ENCODE measurements around the gene RXRA.

Gene RXRA

DNA sequence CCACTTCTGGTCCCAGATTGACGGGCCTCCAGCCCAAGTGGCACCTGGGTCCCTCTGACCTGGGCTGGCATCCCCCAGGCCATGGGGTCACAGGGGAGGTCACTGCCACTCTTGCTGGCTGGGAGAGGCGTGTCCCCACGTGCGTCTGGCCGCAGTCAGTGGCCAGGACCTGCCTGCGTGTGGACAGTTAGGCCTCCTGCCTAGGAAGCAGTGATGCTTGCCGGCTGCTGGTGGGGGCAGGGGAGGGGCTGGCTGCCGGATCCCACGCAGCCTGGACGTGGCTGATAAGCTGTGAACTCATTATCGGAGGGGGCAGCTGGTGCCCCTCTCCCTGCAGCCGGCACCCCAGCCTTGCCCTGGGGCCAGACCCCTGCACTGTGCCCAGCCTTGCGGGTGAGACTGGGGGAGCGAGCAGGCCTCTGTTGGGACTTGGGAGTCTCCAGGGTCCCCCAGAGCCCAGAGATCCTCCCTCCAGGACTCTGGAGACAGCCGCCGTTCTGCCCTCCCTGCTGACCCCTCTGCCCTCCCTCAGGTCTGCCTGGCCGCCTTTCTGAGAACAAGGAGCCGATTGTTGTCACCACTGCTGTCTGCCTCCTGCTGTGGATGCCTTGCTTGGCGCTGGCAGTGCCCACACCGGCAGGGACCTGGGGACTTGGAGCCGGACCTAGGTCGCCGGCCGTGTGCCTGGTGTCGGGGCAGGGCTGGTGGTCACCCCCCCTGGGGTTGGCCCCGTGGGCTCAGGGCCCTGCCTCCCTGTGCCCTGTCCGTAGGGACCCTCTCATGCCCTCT lies 12.3 kb downstream of the RXRA start:
- no peak for DNase-seq (ENCODE audit: low read depth)

DNA sequence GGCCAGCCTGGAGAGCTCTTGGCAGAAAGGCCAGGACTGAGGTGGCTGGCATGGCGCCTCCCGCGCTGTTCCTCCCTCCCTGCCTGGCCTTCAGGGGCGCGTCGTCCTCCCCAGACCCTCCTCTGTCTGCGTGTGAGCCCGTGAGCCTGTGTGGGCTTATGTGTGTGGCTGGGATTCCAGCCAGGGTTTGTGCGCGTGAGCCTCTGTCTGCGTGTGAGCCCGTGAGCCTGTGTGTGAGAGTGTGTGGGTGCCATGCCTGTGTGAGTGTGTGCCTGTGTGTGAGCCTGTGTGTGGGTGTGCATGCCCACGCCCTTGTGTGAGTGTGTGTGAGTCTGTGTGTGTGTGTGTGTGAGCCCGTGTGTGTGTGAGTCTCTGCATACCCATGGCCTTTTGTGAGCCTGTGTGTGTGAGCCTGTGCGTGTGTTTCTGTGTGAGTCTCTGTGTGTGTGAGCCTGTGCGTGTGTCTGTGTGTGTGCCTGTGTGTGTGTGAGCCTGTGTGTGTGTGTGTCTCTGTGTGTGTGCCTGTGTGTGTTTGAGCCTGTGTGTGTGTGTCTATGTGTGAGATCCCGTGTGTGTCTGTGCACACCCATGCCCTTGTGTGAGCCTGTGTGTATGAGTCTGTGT lies 13.0 kb downstream of the RXRA start:
- DNase-seq (ENCODE audit: low read depth), result no peak

DNA sequence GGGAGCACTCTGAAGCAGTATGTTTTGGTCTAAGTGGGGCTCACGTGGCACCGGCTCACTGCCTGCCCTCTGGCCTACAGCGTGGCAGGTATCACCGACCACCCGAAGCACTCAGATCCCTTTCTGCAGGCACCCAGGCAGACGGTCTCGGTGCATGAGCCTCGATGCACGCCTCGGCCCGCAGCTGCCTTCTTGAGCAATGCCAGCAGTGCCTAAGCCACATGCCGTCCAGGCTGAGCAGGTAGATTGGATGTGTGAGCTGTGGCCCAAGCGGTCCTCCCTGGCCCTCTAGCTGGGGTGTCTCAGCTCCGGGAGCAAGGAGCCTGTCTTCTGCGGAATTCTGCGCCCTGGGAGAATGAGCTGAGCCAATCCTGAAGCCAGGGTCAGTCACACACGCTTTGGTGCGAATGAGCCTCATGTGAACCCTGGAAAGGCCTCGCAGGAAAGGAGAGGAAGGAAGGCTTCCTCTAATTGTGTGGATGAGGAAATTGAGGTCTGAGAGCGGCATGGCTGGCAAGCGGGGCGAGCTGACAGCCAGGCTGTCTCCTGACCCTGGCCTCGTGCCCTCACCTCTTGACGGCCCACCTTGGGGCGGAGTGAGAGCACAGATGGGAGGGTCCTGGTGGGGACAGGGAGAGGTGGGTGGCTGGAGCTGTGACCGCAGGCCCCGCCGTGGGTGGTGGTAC lies 14.4 kb downstream of the RXRA start:
- no peak for DNase-seq (ENCODE audit: low read depth)

DNA sequence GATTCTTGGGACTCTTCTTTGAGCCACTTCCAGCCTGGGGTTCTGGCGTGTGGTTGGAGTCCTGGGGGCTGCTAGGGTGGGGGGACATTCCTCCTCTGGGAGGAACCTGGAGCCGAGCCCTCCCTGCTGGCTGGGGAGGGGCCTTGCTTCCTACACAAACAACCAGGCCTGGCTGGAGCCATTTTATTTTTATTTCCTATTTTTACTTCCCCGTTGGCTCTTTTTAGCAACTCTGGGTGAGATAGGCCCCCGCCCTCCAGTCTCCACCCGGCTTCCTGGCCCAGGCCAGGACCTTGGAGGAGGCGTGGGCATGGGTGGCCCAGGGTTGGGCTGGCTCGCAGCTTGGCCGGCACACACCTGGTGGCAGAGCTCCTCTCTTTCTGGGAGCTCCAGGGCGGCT lies 15.1 kb downstream of the RXRA start:
- no peak for DNase-seq (ENCODE audit: low read depth)

DNA sequence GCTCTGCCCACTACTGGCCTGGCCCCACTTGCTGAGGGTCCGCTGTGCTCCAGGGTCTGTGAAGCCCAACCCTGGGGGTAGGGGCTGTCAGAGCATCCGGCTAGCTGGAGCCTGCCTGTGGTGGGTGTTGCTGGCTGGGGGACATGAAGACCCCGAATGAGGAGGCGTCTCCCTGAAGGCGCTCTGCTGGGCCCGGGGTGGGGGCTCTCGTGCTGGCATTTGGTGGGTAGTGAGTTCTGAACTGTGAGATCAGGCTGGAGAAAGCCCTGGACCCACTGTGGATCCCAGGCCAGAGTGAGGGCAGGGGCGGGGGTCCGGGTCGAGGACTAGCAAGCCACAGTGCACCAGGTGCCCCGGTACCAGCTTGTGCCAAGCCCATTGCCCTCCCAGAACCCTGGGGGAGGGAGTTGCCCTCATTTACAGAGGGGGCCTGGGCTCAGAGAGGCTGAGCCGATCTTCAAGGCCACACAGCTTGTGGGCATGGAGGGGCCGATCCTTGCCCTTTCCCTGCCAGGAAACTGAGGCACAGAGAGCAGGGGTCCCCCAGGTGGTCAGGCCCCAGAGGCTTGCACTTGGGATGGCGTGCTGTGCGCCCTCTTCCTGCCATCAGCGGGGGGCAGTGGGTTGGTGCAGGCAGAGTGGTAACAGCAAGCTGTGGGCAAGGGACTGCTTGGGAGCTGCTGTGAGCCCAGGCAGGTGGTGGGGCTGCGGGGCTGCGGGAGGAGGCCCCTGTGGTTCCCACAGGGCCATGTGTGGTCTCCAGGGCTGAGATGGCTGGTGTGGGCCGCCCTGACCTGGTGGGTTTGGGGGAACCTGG lies 15.9 kb downstream of the RXRA start:
- no peak for DNase-seq (ENCODE audit: low read depth)

DNA sequence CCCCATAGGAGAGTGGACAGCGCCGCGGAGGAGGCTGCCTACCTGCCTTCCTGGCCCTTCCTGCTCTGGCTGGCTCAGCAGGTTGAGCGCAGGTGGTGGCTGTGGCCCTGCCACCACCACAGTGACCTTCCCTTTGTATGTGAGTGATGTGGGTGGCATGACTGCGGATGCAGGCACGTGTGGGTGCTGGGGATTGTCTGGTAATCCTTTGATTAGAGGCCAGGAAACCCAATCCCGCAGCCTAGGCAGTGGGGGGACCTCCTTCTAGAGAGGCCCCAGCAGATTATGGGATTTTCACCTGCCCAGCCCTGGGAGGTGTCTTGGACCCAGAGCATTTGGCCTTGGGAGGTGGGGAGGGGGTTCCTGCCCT lies 16.5 kb downstream of the RXRA start:
- no peak for DNase-seq (ENCODE audit: low read depth)

DNA sequence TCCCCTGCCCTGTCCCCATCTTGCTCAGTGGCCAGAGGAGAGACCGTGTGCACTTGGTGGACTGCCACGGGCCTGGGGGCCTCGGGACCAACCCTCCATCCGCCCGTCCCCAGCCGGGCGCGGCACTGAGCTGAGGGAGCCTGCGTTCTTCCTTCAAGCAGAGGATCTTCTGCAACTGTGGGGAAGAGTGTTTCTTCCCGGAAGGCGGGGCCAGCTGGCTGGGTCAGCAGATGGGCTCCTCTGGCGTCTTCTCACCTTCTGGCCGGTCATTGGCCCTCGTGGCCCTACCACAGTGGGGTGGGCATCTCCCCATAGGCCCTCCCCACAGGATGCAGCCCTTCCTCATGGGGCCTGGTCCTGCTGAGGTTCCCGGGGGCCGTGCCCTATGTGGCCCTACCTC lies 17.4 kb downstream of the RXRA start:
- DNase-seq (ENCODE audit: low read depth), result no peak

DNA sequence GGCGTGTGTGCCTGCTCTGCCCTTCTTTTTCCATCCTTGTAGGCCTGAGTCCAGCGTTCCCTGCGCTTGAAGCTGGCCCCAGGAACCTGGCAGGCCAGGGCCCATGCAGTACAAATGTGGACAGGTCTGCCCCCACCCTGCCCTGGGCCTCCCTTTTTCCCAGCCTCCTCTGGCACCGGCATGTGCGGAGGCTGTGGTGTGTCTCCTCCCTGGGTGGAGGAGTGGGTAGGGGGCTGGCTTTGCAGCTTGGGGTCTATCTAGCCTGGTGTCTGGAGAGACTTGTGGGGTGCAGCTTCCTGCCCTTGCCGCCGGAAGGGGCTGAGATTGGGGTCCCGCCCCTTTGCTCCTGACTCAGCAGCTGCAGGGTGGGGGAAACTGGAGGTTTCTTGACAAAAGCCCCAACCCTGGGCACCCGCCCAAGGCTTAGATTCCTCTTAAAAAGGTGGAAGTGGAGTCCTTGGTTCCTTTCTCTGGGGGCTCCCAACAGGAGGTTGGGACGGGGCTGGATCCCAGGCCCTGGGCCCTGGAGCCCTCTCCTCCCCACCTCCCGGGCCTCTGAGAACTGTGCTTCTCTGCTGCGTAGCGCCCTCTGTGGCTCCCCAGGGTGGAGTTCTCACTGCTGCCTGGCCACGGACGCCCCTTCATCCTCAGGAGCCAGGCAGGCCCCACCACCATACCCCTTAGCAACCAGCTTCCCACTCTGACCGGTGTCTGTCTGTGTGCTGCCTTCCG lies 18.0 kb downstream of the RXRA start:
- no peak for DNase-seq (ENCODE audit: low read depth)

DNA sequence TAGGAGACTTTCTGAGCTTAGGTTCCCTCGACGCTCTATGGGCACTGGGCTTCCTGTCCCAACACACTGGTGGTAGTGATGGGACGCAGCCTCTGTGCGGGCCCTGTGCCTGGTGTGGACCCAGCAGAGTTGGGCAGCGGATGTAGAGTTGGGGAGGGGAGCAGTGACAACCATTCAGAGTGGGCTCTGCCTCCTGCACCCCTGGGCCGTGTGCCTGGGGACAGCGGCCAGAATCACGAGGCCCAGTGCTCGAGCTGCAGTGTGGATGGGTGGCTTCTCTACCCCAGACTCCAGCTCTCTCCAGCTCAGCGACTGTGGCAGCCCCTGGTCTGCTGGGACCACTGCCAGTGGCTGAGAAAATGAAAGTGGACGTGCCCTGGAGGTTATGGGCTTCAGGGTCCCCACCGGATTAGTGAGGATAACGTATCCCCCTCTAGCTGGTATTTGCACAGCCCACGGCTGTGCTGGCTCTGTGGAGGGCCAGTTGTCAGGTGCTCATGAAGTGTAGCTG lies 18.6 kb downstream of the RXRA start:
- no peak for DNase-seq (ENCODE audit: low read depth)

DNA sequence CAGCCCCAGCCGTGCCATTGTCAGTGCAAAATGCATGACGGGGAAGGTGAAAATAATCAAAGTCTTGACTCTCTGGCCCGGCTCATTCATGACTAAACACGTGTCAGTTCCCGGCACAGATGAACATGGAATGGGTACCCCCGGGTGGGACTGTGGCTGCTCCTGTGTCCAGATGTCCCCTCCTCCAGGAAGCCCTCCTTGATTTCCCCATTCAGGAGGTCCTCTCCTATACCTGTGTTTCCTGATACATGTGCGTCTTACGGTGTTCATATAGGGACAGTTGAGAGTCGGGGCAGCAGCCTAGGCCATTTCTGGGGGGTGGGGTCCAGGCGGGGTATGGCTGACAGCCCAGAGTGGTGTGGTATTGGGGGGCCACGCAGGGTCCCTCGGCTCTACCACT lies 19.5 kb downstream of the RXRA start:
- DNase-seq (ENCODE audit: low read depth), result no peak

DNA sequence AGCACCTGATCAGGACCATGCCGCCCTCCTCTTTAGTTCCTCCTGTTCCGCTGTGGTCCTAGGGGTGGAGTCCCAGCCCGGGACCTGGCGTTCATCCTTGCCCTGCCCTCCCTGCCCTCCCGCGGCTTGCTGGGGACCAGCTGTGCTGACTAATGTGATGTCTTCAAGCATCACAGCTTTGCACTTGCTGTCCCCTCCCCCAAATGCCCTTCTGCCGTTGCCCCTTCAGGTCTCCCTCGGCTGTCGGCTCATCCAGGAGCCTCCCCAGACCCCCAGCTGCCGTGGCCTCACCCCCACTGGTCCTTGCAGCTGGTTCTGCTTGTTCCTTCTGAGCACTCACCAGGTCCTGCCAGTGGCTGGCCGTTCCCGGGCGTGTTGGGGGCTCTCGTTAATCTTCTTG lies 19.9 kb downstream of the RXRA start:
- no peak for DNase-seq (ENCODE audit: low read depth)

DNA sequence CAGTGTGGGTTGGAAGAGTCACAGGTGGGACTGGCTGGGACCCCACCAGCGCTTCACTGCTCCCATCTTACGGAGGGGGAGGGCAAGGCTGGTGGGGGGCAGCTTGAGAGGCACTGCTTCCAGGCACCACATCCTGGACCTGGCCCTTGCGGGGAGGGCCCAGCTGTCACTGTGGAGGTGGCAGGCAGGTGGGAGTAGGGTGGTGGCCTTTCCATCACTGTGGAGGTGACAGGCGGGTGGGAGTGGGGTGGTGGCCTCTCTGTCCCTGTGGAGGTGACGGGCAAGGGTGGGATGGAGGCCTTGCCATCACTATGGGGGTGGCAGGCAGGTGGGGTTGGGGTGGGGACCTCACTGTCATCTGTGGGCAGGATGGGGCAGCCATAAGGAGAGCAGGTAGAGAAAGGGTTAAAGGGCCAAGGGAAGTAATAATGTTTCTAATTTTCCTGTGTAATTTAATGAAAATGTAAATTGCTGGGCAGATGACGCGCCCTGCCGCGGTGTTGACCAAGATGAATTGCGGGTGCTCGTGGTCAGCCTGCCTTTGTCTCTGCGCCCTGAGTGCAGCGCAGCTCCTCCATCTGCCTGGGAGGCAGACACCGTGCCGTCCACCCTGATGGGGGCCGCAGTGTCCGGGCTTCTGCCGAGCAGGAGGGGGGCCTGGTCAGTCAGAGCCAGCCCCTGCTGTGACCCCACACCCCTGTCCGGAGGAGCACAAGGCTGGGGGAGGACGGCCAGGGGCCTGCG lies 20.8 kb downstream of the RXRA start:
- no peak for DNase-seq (ENCODE audit: low read depth)

DNA sequence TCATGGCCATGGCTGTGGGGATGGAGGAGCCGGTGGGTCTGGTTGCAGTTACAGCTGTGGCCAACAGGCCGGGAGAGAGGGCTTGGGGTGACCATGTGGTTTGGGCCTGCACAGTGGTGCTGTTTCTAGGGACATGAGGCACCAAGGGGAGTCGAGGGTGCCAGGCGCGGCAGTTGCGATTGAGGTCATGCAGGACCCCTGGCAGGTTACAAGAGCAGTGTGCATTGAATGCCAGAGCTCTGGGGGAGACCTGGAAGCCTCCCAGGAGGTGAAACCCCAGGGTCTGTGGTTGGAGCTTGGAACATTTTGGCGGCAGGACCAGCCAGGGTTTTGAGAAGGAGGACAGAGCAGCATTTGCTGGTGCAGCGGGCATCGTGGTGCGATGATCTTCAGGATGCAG lies 21.7 kb downstream of the RXRA start:
- no peak for DNase-seq (ENCODE audit: low read depth)

DNA sequence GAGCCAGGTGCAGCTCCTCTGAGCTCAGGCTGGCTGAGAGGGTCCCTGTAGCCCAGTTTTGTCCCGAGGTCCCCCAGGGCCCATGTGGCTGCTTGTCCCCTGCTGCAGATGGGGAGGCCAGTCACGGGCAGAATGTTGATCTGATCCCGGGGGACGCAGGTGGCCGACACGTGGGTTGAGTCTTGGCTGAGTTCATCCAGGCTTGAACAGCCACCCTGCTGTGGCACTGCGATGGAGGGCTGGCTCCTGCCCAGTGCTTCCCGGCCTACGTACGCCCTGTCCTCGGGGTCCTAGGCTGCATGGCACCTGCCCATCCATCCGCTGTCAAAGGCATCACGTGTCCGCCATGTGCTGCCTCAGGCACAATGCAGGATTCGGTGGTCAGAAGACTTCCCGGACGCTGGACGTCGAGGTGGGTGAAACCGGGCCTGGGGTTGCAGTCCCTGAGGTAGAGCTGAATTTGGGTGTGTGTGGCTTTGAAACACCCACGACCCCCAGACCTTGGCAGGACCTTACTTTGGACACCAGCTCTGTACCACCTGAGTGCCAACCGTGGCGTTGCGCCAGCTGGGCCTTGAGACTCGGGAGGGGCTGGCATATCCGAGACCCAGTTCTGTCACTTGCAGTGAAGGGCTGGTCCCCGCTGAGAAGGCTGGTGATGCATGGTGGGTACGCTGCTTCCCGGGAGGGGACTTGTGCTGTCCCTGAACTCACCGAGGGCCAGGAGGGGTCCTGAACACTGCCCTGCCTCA lies 22.3 kb downstream of the RXRA start:
- DNase-seq (ENCODE audit: low read depth), result no peak

DNA sequence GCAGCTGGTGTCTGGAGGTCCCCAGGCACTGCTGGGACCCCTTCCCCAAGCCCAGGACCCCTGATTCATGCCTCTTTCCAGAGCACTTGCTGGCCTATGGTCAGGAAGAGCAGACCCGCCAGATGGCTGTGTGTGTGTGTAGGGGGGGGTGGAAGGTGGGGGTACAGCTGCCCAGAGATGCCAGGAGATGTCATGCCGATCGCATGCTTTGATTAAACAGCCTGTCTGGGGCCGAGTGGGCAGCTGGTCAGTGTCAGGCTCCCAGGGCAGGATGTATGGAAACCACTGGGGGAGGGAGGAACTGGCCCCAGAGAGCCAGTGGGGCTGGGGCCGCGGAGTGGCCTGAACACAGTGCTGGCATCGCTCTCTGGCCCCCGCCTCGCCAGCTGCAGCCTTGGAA lies 23.7 kb downstream of the RXRA start:
- DNase-seq (ENCODE audit: low read depth), result no peak

DNA sequence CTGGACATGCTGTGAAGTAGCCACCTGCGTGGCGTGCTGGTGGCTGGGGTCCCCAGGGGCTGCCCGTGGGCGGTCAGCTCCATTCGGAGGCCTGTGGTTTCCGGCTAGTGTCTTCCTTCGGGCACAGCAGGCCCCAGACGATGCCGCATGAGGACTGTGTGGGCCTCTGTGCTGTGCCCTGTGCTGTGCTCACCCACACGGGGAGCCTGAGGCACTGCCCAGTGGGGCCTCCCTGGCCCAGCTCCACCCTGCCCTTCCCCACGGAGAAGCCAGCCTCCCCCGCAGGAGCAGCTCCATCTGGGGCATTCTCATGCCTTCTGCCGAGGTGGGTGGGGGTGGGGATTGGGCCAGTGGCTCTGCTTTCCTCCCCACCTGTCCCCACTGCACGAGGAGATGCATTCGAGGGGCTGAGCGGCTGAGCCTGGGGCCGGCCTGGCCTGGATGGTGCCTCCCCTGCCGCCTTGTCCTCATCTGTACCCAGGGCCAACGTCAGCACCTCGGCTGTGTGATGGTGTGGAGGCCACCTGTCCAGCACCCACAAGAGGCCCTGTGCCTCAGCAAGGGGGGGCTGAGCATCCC lies 24.2 kb downstream of the RXRA start:
- no peak for DNase-seq (ENCODE audit: low read depth)

DNA sequence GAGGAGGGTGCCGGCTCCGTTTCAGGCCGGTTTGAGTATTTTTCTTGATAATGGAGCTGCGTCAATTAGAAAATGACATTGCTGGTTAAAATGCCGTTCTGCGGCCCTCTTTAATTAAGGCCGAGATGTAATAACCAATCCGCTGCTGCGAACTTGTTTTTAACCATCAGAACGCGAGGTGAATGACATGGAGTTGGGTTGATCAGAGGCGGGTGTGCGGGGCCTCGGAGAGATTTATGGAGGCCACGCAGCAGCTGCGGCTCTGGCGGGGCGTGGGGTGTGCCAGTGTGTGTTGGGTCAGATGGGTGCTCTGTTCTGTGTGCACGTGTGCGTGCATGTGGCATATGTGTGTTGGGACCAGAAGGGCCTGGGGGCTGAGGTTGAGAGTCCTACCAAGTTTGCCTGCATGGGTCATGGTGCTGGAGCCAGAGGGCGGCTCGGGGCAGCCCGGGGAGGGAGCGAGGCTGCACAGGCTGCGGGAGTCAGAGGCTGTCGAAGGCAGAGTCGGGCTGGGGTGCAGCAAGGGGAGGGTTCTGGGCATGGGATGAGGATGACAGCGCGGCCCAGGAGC lies 25.4 kb downstream of the RXRA start:
- no peak for DNase-seq (ENCODE audit: low read depth)

DNA sequence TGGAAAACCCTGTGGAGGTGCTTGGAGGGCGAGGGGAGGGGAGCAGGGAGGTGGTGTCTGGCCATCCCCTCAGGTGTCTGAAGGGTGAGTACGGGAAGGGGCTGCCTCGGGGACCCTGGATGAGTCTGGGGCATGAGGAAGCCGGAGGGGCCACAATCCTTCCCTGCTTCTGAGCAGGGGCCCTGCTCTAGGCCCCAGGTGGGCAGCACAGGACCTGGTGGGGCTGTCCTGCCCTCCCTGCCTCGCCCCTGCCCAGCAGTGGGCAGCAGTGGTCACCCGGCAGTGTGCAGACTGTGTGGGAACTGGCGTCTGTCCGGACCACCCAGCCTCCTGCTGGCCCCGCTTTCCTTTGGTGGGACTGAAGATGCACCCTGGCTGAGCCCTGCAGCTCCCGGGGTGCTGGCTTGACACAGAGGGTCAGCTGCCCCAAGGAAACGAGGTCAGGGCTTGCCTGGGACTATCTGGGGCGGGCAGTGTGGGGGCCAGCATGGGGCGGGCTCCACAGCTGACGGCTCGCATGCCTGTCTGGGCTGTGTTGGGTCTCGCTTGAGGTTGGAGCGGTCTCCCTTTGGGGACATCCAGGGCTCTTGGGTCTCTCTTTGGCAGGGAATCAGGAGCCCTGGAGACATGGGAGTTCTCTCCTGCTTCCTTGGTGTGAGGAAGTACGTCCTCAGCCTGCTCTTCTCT lies 26.1 kb downstream of the RXRA start:
- no peak for DNase-seq (ENCODE audit: low read depth)

DNA sequence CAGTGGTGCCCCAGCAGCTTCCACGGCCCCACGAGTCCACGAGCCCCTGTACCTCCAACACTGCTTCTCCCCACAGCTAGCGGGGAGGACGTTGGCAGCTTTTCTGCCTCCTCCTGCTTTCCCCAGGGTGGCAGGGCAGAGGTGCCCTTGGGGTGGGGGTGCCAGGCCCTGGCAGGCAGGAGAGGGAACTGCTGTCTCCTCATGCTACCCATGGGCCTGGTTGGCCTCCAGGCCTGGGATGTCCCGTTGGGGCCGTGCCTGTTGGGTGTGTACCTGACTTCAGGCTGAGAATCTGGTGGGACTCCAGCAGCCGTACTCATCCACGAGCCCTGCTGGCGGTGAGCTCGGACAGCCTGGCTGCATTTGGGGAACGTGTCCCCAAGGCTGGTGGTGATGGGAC lies 27.3 kb downstream of the RXRA start:
- DNase-seq (ENCODE audit: low read depth), result no peak

All from stimulated activated CD8-positive, alpha-beta memory T cell treated with anti-CD3 and anti-CD28 coated beads, Interleukin-15, amount 100 ng/mL, for 24 hours (primary cell).